ENCODE measurements around the gene LRP5. TPM values are rescaled to one million over a fixed set of nuclear protein-coding genes. Genes with fewer than 3 reads are reported as not detected.

LRP5 gene
- total and polyA plus RNA-seq, 8 donors: 11.8 to 152 (median 44.2) TPM

DNA sequence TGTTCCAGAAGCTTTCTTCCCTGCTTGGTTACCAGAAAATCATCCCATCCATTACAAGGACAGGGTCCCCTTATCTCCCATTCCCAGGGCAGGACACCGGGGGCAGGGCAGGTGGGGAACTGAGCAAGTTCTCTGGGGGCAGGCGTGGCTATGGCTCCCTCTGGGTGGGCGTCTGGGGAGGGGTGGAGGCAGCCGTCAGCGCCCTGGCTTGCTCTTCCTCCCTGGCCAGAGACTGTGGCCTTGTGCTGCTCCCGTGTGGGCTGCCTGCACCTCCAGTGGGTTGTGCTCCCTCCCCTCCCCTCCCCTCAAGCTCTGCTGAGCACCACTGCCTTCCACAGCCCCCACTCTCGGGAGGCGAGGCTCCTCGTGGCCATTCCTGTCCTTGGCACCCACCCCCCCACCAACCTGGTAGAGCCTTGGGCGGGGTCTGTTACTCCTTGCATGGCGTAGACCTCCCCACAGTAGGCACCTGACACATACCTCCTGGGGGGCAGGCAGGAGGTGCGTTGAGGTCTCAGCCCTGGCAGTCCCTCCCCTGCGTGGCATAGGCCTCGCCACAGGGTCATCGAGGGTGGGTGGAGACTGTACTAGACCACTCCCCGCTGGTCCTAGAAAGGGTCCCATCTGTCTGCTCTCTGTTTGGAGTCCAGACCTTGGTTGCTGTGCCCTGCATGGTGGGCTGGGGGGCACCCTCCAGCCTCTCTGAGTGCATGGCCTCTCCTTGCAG lies 123.9 kb downstream of the LRP5 start:
- H3K36me3 ChIP-seq: peaks cover 42 to 100% (median 99%) of the 10 kb centered on the region in 4 donors
- TF ChIP-seq POLR2A (IDR thresholded peaks at IDR 0.05) (no peak), POLR2AphosphoS5 (IDR thresholded peaks at IDR 0.05) (no peak), EP300 (IDR thresholded peaks at IDR 0.05) (no peak)
- TF ChIP-seq, protein P1, sequence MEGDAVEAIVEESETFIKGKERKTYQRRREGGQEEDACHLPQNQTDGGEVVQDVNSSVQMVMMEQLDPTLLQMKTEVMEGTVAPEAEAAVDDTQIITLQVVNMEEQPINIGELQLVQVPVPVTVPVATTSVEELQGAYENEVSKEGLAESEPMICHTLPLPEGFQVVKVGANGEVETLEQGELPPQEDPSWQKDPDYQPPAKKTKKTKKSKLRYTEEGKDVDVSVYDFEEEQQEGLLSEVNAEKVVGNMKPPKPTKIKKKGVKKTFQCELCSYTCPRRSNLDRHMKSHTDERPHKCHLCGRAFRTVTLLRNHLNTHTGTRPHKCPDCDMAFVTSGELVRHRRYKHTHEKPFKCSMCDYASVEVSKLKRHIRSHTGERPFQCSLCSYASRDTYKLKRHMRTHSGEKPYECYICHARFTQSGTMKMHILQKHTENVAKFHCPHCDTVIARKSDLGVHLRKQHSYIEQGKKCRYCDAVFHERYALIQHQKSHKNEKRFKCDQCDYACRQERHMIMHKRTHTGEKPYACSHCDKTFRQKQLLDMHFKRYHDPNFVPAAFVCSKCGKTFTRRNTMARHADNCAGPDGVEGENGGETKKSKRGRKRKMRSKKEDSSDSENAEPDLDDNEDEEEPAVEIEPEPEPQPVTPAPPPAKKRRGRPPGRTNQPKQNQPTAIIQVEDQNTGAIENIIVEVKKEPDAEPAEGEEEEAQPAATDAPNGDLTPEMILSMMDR (IDR thresholded peaks at IDR 0.05): no peak
- peaks cover 0 to 32% (median 12%) of the 10 kb centered on the region in 4 donors for H3K4me1 ChIP-seq

DNA sequence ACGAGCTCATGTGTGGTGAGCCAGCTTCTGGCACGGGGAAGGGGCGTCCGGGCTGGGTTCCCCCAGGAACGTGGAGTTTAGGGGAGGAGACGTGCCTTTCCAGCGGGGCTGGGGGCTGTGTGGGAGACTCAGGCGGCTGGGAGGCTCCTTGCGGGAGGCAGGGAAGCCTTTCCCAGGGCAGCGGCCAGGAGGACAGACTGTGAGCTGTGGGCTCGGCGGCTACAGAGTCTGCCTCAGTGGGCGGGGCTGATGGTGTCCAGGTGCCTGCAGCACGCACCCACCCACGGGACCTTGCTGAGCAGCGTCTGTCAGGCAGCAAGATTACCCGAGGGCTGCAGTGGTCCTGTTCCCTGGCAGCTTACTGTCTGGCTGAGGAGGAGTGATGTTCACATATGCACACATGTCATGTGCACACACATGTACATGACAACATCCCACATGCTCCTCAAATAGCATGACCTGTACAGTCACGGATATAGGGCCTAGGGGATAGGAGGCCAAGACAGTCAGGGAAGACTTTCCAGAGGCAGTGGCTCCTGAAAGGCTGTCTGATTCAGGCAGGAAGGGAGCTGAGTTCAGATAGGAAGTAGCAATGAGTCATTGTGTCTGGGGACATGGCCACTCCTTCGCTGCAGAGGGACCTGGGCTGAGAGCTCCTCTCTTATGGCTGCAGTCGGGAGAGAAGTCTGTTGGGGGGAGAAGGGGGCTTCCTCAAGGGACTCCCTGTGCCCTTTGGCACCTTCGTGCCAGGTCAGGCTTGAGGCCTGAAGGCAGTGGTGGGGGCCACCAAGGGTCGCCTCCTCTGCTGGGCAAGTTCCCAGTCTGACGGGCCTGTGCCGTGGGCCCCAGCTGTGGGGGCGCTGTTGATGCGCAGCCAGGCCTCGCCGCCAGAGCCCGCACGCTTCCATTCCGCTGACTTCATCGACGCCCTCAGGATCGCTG lies 124.9 kb downstream of the LRP5 start:
- peaks cover 42 to 99% (median 97%) of the 10 kb centered on the region in 4 donors for H3K36me3 ChIP-seq
- no peaks in the 10 kb centered on the region for H3K9me3 ChIP-seq
- 82 to 93% (median 84%) methylated on average over 21 to 34 of the region's 34 CpGs for WGBS, 5 donors
- TF ChIP-seq EP300 (IDR thresholded peaks at IDR 0.05): no peak
- TF ChIP-seq POLR2AphosphoS5 (IDR thresholded peaks at IDR 0.05): peak in 1 of 3 donors; percentile 5
- TF ChIP-seq, protein P1 (IDR thresholded peaks at IDR 0.05): no peak
- no peak for DNase-seq
- peaks cover 0 to 38% (median 16%) of the 10 kb centered on the region in 4 donors for H3K4me1 ChIP-seq
- H3K27ac ChIP-seq: peak overlapping the region in 3 of 5 donors; percentile 7 to 74 (median 49)
- no peak overlapping the region for H3K4me3 ChIP-seq
- intact Hi-C loops (cut with DNase I; ENCODE audit: low total_unique reads): no loop called here
- no peaks in the 10 kb centered on the region for H3K27me3 ChIP-seq

More for the DNA sequence above, 123.9 kb downstream of the LRP5 start:
- intact Hi-C loops (cut with DNase I; ENCODE audit: low total_unique reads): no loop called here
- Histone ChIP-seq H3K4me3 (no peak overlapping the region), H3K27ac (peak overlapping the region in 2 of 5 donors; percentile 17 to 25), H3K9me3 (no peaks in the 10 kb centered on the region), H3K27me3 (no peaks in the 10 kb centered on the region)
- WGBS, 5 donors: 79 to 88% (median 83%) methylated on average over 4 to 16 of the region's 16 CpGs
- DNase-seq: no peak

DNA sequence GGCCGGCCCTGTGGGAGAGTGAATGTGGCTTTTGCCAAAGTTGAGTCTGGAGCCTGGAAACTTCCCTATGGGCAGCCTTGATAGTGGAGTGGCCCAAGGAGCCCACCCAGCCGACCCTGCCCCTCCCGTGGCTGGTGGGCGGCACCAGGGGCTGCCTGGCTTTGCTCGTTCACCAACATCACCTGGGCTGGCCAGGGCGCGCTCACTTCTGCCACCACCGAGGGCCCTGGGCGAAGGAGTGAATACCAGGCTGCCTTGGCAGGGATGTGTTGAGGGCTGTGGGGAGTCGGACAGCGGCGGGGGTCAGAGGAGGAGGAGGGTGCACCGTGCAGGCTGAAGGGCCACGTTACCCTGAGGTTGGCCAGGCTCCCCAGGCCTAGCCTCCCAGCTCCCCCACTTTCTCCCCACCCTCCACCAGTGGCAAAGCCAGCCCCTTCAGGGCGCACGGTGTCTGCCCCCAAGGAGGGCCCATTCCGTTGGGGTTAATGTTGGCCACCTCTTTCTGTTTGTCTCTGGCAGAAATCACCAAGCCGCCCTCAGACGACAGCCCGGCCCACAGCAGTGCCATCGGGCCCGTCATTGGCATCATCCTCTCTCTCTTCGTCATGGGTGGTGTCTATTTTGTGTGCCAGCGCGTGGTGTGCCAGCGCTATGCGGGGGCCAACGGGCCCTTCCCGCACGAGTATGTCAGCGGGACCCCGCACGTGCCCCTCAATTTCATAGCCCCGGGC lies 125.7 kb downstream of the LRP5 start:
- H3K27ac ChIP-seq: peak overlapping the region in 3 of 5 donors; percentile 7 to 74 (median 49)
- no peak for TF ChIP-seq POLR2A (IDR thresholded peaks at IDR 0.05)
- TF ChIP-seq POLR2AphosphoS5 (IDR thresholded peaks at IDR 0.05): no peak
- TF ChIP-seq, protein P1 (IDR thresholded peaks at IDR 0.05): no peak
- no peak for TF ChIP-seq EP300 (IDR thresholded peaks at IDR 0.05)
- 90 to 93% (median 91%) methylated on average over 13 to 34 of the region's 34 CpGs for WGBS, 5 donors

More for the DNA sequence above, 125.7 kb downstream of the LRP5 start:
- Histone ChIP-seq H3K27me3 (no peaks in the 10 kb centered on the region), H3K4me1 (peaks cover 0 to 38% (median 16%) of the 10 kb centered on the region in 4 donors), H3K9me3 (no peaks in the 10 kb centered on the region), H3K4me3 (no peak overlapping the region), H3K36me3 (peaks cover 38 to 99% (median 96%) of the 10 kb centered on the region in 4 donors)
- intact Hi-C loops (cut with DNase I; ENCODE audit: low total_unique reads): no loop called here
- no peak for DNase-seq
